Endothelial cell (in vitro differentiated cells): ENCODE data around the gene FANCE. TPM values are rescaled to one million over a fixed set of nuclear protein-coding genes. Genes with fewer than 3 reads are reported as not detected.

ENCODE experiments used
- DNase-seq: peaks from one replicate; pipeline ENCODE4 v3.0.0; 2021; ENCODE audit warnings: low spot score
- H3K27ac Mint-ChIP-seq: one replicate; pipeline ENCODE4 v1.8.0; 2021; ENCODE audit warnings: mixed read lengths, inconsistent platforms; ENCODE audit not compliant: unreplicated experiment
- H3K27me3 Mint-ChIP-seq: one replicate; pipeline ENCODE4 v1.8.0; 2021; ENCODE audit warnings: mild to moderate bottlenecking, moderate library complexity, mixed read lengths, inconsistent platforms; ENCODE audit not compliant: unreplicated experiment
- H3K36me3 Mint-ChIP-seq: one replicate; pipeline ENCODE4 v1.8.0; 2021; ENCODE audit warnings: mild to moderate bottlenecking, low read depth, mixed read lengths, inconsistent platforms; ENCODE audit not compliant: unreplicated experiment
- H3K4me1 Mint-ChIP-seq: one replicate; pipeline ENCODE4 v1.8.0; 2021; ENCODE audit warnings: mild to moderate bottlenecking, mixed read lengths, inconsistent platforms; ENCODE audit not compliant: unreplicated experiment
- H3K4me3 Mint-ChIP-seq: one replicate; pipeline ENCODE4 v1.8.0; 2021; ENCODE audit warnings: mild to moderate bottlenecking, mixed read lengths, inconsistent platforms; ENCODE audit not compliant: unreplicated experiment
- H3K9me3 Mint-ChIP-seq: one replicate; pipeline ENCODE4 v1.8.0; 2021; ENCODE audit warnings: mixed read lengths, inconsistent platforms; ENCODE audit not compliant: unreplicated experiment
- total RNA-seq: library from RNA; stranded (reverse); fragmentation: NEBNext Ultra II Directional; extraction: Animal tissue kit (Norgen Biotek cat#: 25700); gene quantifications from one replicate; pipeline ENCODE4 v1.2.1, GENCODE V29; 2021; ENCODE audit not compliant: unreplicated experiment
- TF ChIP-seq, protein P1 (sequence below): fragments of 200-600 bp; sonication (generic); IDR thresholded peaks from one replicate; pipeline ENCODE4 v1.5.0; 2021; ENCODE audit warnings: antibody characterized with exemption; ENCODE audit not compliant: unreplicated experiment

The FANCE gene
- total RNA-seq, 1 donor from 2014 or later, result 21.8 TPM

DNA sequence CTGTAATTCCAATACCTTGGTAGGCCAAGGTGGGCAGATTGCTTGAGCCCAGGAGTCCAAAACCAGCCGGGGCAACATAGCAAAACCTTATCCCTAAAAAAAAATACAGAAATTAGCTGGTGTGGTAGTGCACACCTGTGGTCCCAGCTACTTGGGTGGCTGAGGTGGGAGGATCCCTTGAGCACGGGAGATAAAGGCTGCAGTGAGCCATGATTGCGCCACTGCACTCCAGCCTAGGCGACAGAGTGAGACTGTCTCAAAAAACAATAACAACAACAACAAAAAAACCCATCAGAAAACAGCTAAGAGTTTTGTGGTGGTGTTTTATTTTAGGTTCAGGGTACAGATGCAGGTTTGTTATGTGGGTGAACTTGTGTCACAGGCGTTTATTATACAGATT, 42.9 kb upstream of the FANCE start:
- no peak overlapping the region for H3K27ac Mint-ChIP-seq
- H3K36me3 Mint-ChIP-seq, result peaks cover 25% of the 10 kb centered on the region
- H3K9me3 Mint-ChIP-seq, result no peaks in the 10 kb centered on the region
- H3K4me1 Mint-ChIP-seq, result peaks cover 11% of the 10 kb centered on the region
- no peak for DNase-seq
- peaks cover 5% of the 10 kb centered on the region for H3K27me3 Mint-ChIP-seq
- TF ChIP-seq, protein P1, sequence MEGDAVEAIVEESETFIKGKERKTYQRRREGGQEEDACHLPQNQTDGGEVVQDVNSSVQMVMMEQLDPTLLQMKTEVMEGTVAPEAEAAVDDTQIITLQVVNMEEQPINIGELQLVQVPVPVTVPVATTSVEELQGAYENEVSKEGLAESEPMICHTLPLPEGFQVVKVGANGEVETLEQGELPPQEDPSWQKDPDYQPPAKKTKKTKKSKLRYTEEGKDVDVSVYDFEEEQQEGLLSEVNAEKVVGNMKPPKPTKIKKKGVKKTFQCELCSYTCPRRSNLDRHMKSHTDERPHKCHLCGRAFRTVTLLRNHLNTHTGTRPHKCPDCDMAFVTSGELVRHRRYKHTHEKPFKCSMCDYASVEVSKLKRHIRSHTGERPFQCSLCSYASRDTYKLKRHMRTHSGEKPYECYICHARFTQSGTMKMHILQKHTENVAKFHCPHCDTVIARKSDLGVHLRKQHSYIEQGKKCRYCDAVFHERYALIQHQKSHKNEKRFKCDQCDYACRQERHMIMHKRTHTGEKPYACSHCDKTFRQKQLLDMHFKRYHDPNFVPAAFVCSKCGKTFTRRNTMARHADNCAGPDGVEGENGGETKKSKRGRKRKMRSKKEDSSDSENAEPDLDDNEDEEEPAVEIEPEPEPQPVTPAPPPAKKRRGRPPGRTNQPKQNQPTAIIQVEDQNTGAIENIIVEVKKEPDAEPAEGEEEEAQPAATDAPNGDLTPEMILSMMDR, result no peak
- H3K4me3 Mint-ChIP-seq, result no peak overlapping the region

DNA sequence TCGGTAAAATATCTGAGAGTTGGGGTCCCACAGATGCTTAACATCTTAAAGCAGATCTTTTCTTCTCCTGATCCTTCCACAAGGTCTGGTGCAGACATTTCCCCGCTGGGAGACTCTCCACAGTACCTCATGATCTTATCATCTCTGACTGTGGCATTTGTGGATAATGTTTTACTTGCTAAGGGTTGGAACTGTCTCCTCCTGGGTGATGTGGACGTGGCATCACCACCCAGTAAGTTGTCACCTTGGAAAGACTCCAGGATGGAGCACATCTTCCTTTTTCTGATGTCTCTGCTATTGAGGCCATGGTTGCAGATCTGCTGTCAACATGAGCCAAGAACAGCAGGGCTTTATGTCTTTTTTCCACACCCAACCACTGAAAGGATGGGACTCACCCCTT, 42.0 kb upstream of the FANCE start:
- DNase-seq, result no peak
- Mint-ChIP-seq H3K36me3 (peaks cover 25% of the 10 kb centered on the region), H3K4me3 (peak overlapping the region; percentile 77), H3K9me3 (no peaks in the 10 kb centered on the region), H3K27me3 (peaks cover 5% of the 10 kb centered on the region), H3K4me1 (peaks cover 11% of the 10 kb centered on the region), H3K27ac (no peak overlapping the region)
- TF ChIP-seq, protein P1, result no peak

DNA sequence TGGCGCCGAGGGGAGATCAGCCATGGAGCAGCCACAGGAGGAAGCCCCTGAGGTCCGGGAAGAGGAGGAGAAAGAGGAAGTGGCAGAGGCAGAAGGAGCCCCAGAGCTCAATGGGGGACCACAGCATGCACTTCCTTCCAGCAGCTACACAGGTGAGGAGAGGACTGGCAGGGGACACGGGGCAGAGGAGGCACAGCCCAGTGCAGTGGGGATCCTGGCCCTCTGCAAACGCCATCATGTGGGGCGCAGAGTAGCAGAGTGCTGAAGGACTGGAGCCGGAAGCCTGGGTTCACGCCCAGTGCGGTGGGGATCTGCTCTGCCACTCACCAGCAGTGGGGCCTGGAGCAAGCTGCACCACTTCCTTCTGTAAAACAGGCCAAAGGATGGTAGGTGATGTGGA, 41.1 kb upstream of the FANCE start:
- H3K4me1 Mint-ChIP-seq, result peaks cover 17% of the 10 kb centered on the region
- peaks cover 5% of the 10 kb centered on the region for H3K27me3 Mint-ChIP-seq
- no peak overlapping the region for H3K27ac Mint-ChIP-seq
- peak overlapping the region; percentile 77 for H3K4me3 Mint-ChIP-seq
- no peaks in the 10 kb centered on the region for H3K9me3 Mint-ChIP-seq
- TF ChIP-seq, protein P1, result no peak
- DNase-seq, result no peak
- peaks cover 25% of the 10 kb centered on the region for H3K36me3 Mint-ChIP-seq

DNA sequence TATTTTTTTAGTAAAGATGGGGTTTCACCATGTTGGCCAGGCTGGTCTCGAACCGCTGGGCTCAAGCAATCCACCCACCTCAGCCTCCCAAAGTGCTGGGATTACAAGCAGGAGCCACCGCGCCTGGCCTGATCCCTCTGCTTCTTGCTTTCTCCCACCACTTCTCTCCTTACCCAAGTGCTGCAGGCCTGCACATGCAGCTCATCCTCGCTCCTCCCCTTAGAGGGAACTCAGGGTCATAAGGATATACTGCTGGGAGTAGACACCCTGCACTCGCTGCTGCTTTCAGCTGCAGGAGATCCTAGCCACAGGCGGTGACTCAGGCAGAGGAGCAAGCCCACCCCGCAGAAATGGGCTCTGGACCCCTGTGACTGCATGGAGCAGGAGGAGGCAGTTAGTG, 40.0 kb upstream of the FANCE start:
- DNase-seq, result no peak
- Mint-ChIP-seq H3K4me1 (peaks cover 17% of the 10 kb centered on the region), H3K4me3 (no peak overlapping the region), H3K27ac (no peak overlapping the region), H3K27me3 (peaks cover 5% of the 10 kb centered on the region), H3K9me3 (no peaks in the 10 kb centered on the region), H3K36me3 (peaks cover 25% of the 10 kb centered on the region)
- TF ChIP-seq, protein P1, result no peak

DNA sequence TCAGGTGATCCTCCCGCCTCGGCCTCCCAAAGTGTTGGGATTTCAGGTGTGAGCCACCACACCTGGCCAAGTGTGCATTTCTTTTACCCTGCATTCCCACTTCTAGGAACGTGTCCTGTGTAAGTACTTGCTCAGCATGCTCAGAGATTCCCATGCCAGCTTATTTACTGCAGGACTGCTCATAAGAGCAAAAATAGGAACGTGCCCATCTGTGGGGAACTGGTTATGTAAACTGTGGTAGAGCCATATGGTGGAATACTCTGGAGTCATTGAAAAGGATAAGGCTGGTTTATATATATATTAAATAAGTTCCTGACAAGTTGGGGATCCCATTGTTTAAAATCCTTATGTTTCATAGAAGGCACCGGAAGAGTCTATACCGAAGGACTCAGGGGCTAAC, 38.2 kb upstream of the FANCE start:
- Mint-ChIP-seq H3K36me3 (peaks cover 28% of the 10 kb centered on the region), H3K4me3 (no peak overlapping the region), H3K27ac (no peak overlapping the region), H3K27me3 (peaks cover 9% of the 10 kb centered on the region), H3K9me3 (no peaks in the 10 kb centered on the region), H3K4me1 (peaks cover 27% of the 10 kb centered on the region)
- no peak for DNase-seq
- TF ChIP-seq, protein P1, result no peak
